Thymus (tissue), 11 donors: Measurements from ENCODE around the gene BMS1. TPM values are rescaled to one million over a fixed set of nuclear protein-coding genes. Genes with fewer than 3 reads are reported as not detected.

Experiments used
- DNase-seq, 9 donors: peaks; one replicate each; pipeline ENCODE4 v3.0.0-alpha.2; 2013; ENCODE audit warnings: low spot score in 9 of 9, low read depth in 6 of 9, missing footprints in 1 of 9
- H3K27ac ChIP-seq, 2 donors: one replicate each; pipeline ENCODE4 v1.5.1; 2013; ENCODE audit warnings: control low read depth in 1 of 2, low read depth in 1 of 2, low read length in 1 of 2, mild to moderate bottlenecking in 1 of 2, moderate library complexity in 1 of 2
- H3K27me3 ChIP-seq, 2 donors: one replicate each; pipeline ENCODE4 v1.5.1; 2013; ENCODE audit warnings: low read length in 1 of 2; ENCODE audit not compliant: control insufficient read depth in 2 of 2, insufficient read depth in 1 of 2
- H3K36me3 ChIP-seq, 2 donors: one replicate each; pipeline ENCODE4 v1.5.1; 2013; ENCODE audit warnings: low read length in 1 of 2, mild to moderate bottlenecking in 1 of 2, moderate library complexity in 1 of 2; ENCODE audit not compliant: control insufficient read depth in 2 of 2, insufficient read depth in 2 of 2
- H3K4me1 ChIP-seq, 2 donors: one replicate each; pipeline ENCODE4 v1.5.1; 2013; ENCODE audit warnings: low read length in 2 of 2; ENCODE audit not compliant: control insufficient read depth in 2 of 2, insufficient read depth in 2 of 2
- H3K4me3 ChIP-seq, 2 donors: one replicate each; pipeline ENCODE4 v1.5.1; 2013; ENCODE audit warnings: low read length in 2 of 2, control low read depth in 1 of 2, mild to moderate bottlenecking in 1 of 2
- H3K9me3 ChIP-seq, 2 donors: one replicate each; pipeline ENCODE4 v1.5.1; 2013; ENCODE audit warnings: low read length in 1 of 2, mild to moderate bottlenecking in 1 of 2; ENCODE audit not compliant: control insufficient read depth in 2 of 2, insufficient read depth in 1 of 2
- WGBS: extraction: QIAGEN DNeasy Blood & Tissue Kit; methylation state at CpG from one replicate; pipeline ENCODE4 v1.1.7; 2013; 5-methylcytosine and 5-hydroxymethylcytosine counted together
- polyA plus RNA-seq: library from polyadenylated mRNA; stranded (reverse); fragments of 200-250 nt; gene quantifications from one replicate; pipeline ENCODE4 v1.2.3, GENCODE V29; 2013
- total RNA-seq: library from RNA; stranded (reverse); fragments of 120-200 nt; gene quantifications from one replicate; pipeline ENCODE4 v1.2.4, GENCODE V29; 2013
- donor health status: healthy.

The BMS1 gene
- total and polyA plus RNA-seq, 2 donors: 10.1 to 15.0 TPM

DNA sequence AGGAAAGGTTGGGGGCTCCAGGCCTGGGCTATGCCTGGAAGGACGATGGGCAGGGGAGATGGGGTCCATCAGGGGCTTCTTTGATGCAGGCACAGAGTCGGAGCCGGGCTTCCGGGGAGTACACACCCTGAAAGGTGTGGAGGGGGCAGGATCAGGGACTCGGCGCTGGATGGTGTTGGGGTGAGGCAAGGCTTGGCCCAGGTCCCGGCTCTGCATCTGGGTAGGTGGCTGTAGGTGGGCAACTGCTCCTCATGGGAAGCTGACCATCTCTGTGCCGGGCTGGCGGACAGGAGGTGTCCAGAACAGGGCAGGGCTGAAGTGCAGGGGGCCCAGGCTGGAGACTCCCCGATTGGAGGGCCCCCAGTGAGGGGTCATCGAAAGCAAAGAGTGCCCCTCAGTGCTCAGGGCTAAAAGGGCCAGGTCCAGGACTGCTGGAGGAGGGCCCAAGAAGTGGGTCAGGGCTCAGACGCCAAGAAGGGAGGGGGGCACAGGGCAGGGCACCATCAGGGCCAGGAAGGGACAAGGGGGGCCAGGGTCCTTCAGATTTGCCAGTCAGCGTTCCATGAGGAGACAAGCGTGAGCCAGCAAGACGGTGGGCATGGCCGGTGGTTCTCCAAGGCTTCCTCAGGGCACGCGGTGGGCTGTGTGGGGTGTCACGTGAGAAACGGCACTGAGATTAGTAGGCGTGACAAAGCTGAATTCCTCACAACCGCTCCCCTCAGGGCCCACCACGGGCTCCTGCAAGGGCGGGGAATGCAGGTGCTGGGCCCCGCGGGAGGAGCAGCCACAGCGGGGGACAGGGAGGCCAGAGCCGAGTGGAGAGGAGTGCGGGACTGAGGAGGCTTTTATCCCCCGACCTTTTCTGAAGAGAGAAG, 97.0 kb downstream of the BMS1 start:
- DNase-seq: no peak
- Histone ChIP-seq H3K4me3 (no peak overlapping the region), H3K4me1 (no peaks in the 10 kb centered on the region), H3K36me3 (no peaks in the 10 kb centered on the region), H3K27ac (no peak overlapping the region), H3K27me3 (no peaks in the 10 kb centered on the region), H3K9me3 (peaks cover 0 to 3% of the 10 kb centered on the region in 2 donors)
- WGBS: 89% methylated on average over 30 of the region's 30 CpGs

- 94% methylated on average over 16 of the region's 16 CpGs for WGBS
- Histone ChIP-seq H3K9me3 (peaks cover 0 to 3% of the 10 kb centered on the region in 2 donors), H3K4me3 (no peak overlapping the region), H3K36me3 (no peaks in the 10 kb centered on the region), H3K4me1 (no peaks in the 10 kb centered on the region), H3K27me3 (no peaks in the 10 kb centered on the region), H3K27ac (no peak overlapping the region)
- no peak for DNase-seq
These were observed 97.6 kb downstream of the BMS1 start for GRCh38 chr10:42880255-42880620.

DNA sequence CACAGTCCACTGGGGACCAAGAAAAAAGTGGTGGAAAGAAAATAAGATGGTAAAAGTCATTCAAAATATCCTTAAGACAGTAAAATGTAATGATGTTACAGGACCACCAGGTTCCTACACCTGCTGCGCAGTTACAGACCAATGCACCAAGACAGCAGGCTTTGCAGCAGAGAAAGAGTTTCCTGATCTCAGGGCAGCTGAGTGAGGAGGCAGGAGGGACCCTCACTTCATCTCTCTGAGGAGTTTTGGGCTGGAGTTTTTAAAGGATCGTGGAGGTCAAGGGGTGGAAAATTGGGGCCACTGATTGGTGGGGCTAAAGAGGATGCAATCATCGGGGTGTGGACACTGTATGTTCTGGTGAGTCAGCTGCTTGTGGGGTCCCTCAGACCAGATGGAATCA, 100.0 kb downstream of the BMS1 start:
- Histone ChIP-seq H3K4me1 (no peaks in the 10 kb centered on the region), H3K36me3 (no peaks in the 10 kb centered on the region), H3K27me3 (no peaks in the 10 kb centered on the region), H3K27ac (no peak overlapping the region), H3K4me3 (no peak overlapping the region), H3K9me3 (peaks cover 0 to 3% of the 10 kb centered on the region in 2 donors)
- WGBS: 94% methylated on average over 3 of the region's 3 CpGs
- no peak for DNase-seq

Other genes starting within 250 kb of the BMS1 start
- 17.5 TPM for gene ZNF33B, start 144.2 kb upstream of the BMS1 start, total RNA-seq
- gene ZNF33B, start 144.2 kb upstream of the BMS1 start, polyA plus RNA-seq: 16.4 TPM